MM.1S (cell line): ENCODE data around the gene NEURL1B.

ENCODE experiments used
- EZH2 ChIP-seq: fragments of 300-600 bp; sonication (generic); optimal IDR thresholded peaks from 2 replicates; pipeline ENCODE3; 2017; ENCODE audit warnings: low read depth, mild to moderate bottlenecking, antibody characterized with exemption, low read length, mixed read lengths
- TF ChIP-seq, protein P1 (sequence below): fragments of 300-600 bp; sonication (generic); IDR thresholded peaks from 2 replicates; pipeline ENCODE4 v1.5.1; 2016; ENCODE audit warnings: antibody characterized with exemption, low read length, mixed read lengths

- TF ChIP-seq, protein P1, sequence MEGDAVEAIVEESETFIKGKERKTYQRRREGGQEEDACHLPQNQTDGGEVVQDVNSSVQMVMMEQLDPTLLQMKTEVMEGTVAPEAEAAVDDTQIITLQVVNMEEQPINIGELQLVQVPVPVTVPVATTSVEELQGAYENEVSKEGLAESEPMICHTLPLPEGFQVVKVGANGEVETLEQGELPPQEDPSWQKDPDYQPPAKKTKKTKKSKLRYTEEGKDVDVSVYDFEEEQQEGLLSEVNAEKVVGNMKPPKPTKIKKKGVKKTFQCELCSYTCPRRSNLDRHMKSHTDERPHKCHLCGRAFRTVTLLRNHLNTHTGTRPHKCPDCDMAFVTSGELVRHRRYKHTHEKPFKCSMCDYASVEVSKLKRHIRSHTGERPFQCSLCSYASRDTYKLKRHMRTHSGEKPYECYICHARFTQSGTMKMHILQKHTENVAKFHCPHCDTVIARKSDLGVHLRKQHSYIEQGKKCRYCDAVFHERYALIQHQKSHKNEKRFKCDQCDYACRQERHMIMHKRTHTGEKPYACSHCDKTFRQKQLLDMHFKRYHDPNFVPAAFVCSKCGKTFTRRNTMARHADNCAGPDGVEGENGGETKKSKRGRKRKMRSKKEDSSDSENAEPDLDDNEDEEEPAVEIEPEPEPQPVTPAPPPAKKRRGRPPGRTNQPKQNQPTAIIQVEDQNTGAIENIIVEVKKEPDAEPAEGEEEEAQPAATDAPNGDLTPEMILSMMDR: no peak
- TF ChIP-seq EZH2: no peak
These were observed 90.6 kb downstream of the NEURL1B start for GRCh38 chr5:172731680-172732074.
